Right cardiac atrium (tissue), 5 donors: ENCODE data around the gene DNAH12. TPM values are rescaled to one million over a fixed set of nuclear protein-coding genes. Genes with fewer than 3 reads are reported as not detected.
A peak's percentile ranks its signal among the peaks of the same experiment; 100 is the strongest.

Experiments
- ATAC-seq, 2 donors: fragments of 200-7000 bp; cut with Tn5 transposase; one replicate each; pipeline versions ENCODE4 v1.8.0 to v1.9.1; 2020; ENCODE audit warnings: moderate library complexity in 2 of 2, mild to moderate bottlenecking in 1 of 2
- DNase-seq, 3 donors: peaks; one replicate each; pipeline ENCODE4 v3.0.0-alpha.2; 2020
- H3K27ac ChIP-seq: one replicate; pipeline ENCODE4 v1.5.1; 2013; ENCODE audit warnings: mild to moderate bottlenecking, low read length, control low read depth, moderate library complexity
- H3K27me3 ChIP-seq: one replicate; pipeline ENCODE4 v1.6.1; 2013; ENCODE audit not compliant: control insufficient read depth, insufficient read depth
- H3K4me1 ChIP-seq: one replicate; pipeline ENCODE4 v1.6.1; 2013; ENCODE audit warnings: low read length; ENCODE audit not compliant: control insufficient read depth, insufficient read depth
- H3K4me3 ChIP-seq: one replicate; pipeline ENCODE4 v1.5.1; 2013; ENCODE audit warnings: low read length, control low read depth
- H3K9me3 ChIP-seq: one replicate; pipeline ENCODE4 v1.6.1; 2013; ENCODE audit warnings: low read length; ENCODE audit not compliant: control insufficient read depth
- WGBS: extraction: QIAGEN DNeasy Blood & Tissue Kit; methylation state at CpG from one replicate; pipeline ENCODE4 v1.1.7; 2013; 5-methylcytosine and 5-hydroxymethylcytosine counted together
- intact Hi-C, 4 donors: fragments of 100-400 bp; cut with DNase I; formaldehyde crosslinking; loops; one replicate each; pipeline versions ENCODE4 v1.11.0 to v1.14.0; 2022 to 2023
- long read RNA-seq, 4 donors: library from polyadenylated mRNA; unstranded; transcript quantifications; one replicate each; pipeline ENCODE4 v2.0.0, GENCODE V29; 2020 to 2021
- polyA plus RNA-seq: library from polyadenylated mRNA; stranded (reverse); fragments of 200-250 nt; gene quantifications from one replicate; pipeline ENCODE4 v1.2.3, GENCODE V29; 2013
- total RNA-seq, 4 donors: library from RNA; stranded (reverse); fragmentation: NEBNext Ultra II Directional; extraction: Animal tissue kit (Norgen Biotek cat#: 25700); gene quantifications; one replicate each; pipeline ENCODE4 v1.2.1, GENCODE V29; 2021
- donor health status: healthy with polysubstance abuse.
- donor health status: DM: no; HTN: yes; CAD: no.
- donor health status: DM: no; HTN: no; CAD: no.
- donor health status: DM: no; HTN: yes; CAD: no; lungs with severe emphysema.
- donor health status: DM: yes; HTN: yes; CAD: no.

Gene DNAH12
- total RNA-seq: under 1 TPM in 2 of 4 donors, not detected in 2; 0.06 to 0.19 TPM
- 0.09 TPM for polyA plus RNA-seq
- long read RNA-seq, donor 1: 0 reads
- long read RNA-seq, donor 2: 0 reads
- long read RNA-seq, donor 3: 0 reads
- long read RNA-seq, donor 4: 0 reads

GRCh38 chr3:57544181-57545125 is at the start of gene DNAH12:
DNAH12 (minus strand) TSS chr3:57544344; CDS start chr3:57542870, 1,474 bp downstream.
- Histone ChIP-seq H3K9me3 (no peaks in the 10 kb centered on the region), H3K4me1 (peaks cover 4% of the 10 kb centered on the region), H3K27me3 (no peaks in the 10 kb centered on the region), H3K4me3 (peak within 1 kb of the TSS; percentile 34), H3K27ac (no peak within 1 kb of the TSS)
- intact Hi-C loops: no loop called here
- 8% methylated on average over 20 of the region's 20 CpGs for WGBS
- ATAC-seq: peak in 1 of 2 donors; percentile 31
- DNase-seq: peak; percentile 37 to 66 (median 60)

- Histone ChIP-seq H3K4me3 (no peak overlapping the region), H3K9me3 (no peaks in the 10 kb centered on the region), H3K4me1 (peaks cover 5% of the 10 kb centered on the region), H3K27me3 (no peaks in the 10 kb centered on the region), H3K27ac (no peak overlapping the region)
- intact Hi-C loops: no loop called here
- no peak for DNase-seq
- 60% methylated on average over 6 of the region's 6 CpGs for WGBS
- no peak for ATAC-seq
These were observed 48.2 kb upstream of the DNAH12 start for GRCh38 chr3:57592306-57592705.

- H3K4me1 ChIP-seq: peaks cover 4% of the 10 kb centered on the region
- intact Hi-C loops: no loop called here
- DNase-seq (no peak), ATAC-seq (no peak)
- no peaks in the 10 kb centered on the region for H3K9me3 ChIP-seq
- H3K27ac ChIP-seq: no peak overlapping the region
- H3K27me3 ChIP-seq: no peaks in the 10 kb centered on the region
- H3K4me3 ChIP-seq: no peak overlapping the region
- WGBS: 67% methylated on average over 2 of the region's 2 CpGs
These were observed 43.8 kb upstream of the DNAH12 start for GRCh38 chr3:57587905-57588304.

- 74% methylated on average over 6 of the region's 6 CpGs for WGBS
- H3K4me1 ChIP-seq: no peaks in the 10 kb centered on the region
- intact Hi-C loops: no loop called here
- no peak overlapping the region for H3K4me3 ChIP-seq
- no peak for ATAC-seq
- DNase-seq: no peak
- no peaks in the 10 kb centered on the region for H3K27me3 ChIP-seq
- no peak overlapping the region for H3K27ac ChIP-seq
- no peaks in the 10 kb centered on the region for H3K9me3 ChIP-seq
These were observed 42.6 kb upstream of the DNAH12 start for GRCh38 chr3:57586778-57587177.

GRCh38 chr3:57583544-57583943 is 39.4 kb upstream of the DNAH12 start:
- DNase-seq (no peak), ATAC-seq (no peak)
- intact Hi-C loops: no loop called here
- Histone ChIP-seq H3K9me3 (no peaks in the 10 kb centered on the region), H3K27ac (no peak overlapping the region), H3K4me1 (no peaks in the 10 kb centered on the region), H3K27me3 (no peaks in the 10 kb centered on the region), H3K4me3 (no peak overlapping the region)
- 86% methylated on average over 2 of the region's 2 CpGs for WGBS

- Histone ChIP-seq H3K4me1 (peaks cover 3% of the 10 kb centered on the region), H3K4me3 (no peak overlapping the region), H3K27me3 (no peaks in the 10 kb centered on the region), H3K27ac (no peak overlapping the region), H3K9me3 (no peaks in the 10 kb centered on the region)
- 95% methylated on average over 7 of the region's 7 CpGs for WGBS
- DNase-seq: no peak
- intact Hi-C loops: no loop called here
- ATAC-seq: peak in 1 of 2 donors; percentile 22
These were observed 38.5 kb upstream of the DNAH12 start for GRCh38 chr3:57582474-57583168.

GRCh38 chr3:57577801-57578200 is 33.7 kb upstream of the DNAH12 start:
- peak in 1 of 3 donors; percentile 46 for DNase-seq
- ATAC-seq: no peak
- H3K9me3 ChIP-seq: no peaks in the 10 kb centered on the region
- peaks cover 4% of the 10 kb centered on the region for H3K4me1 ChIP-seq
- no peak overlapping the region for H3K4me3 ChIP-seq
- H3K27me3 ChIP-seq: no peaks in the 10 kb centered on the region
- no peak overlapping the region for H3K27ac ChIP-seq
- intact Hi-C loops: no loop called here
- WGBS: 93% methylated on average over 9 of the region's 9 CpGs

- Histone ChIP-seq H3K27me3 (no peaks in the 10 kb centered on the region), H3K4me3 (no peak overlapping the region), H3K27ac (no peak overlapping the region), H3K9me3 (no peaks in the 10 kb centered on the region), H3K4me1 (peaks cover 4% of the 10 kb centered on the region)
- ATAC-seq (peak in 1 of 2 donors; percentile 34), DNase-seq (no peak)
- 53% methylated on average over 3 of the region's 3 CpGs for WGBS
- intact Hi-C loops: no loop called here
These were observed 32.0 kb upstream of the DNAH12 start for GRCh38 chr3:57575966-57576626.

- no peak overlapping the region for H3K27ac ChIP-seq
- no peak for ATAC-seq
- DNase-seq: no peak
- WGBS: 74% methylated on average over 3 of the region's 3 CpGs
- no peaks in the 10 kb centered on the region for H3K4me1 ChIP-seq
- H3K4me3 ChIP-seq: no peak overlapping the region
- H3K9me3 ChIP-seq: no peaks in the 10 kb centered on the region
- H3K27me3 ChIP-seq: no peaks in the 10 kb centered on the region
- intact Hi-C loops: no loop called here
These were observed 28.0 kb upstream of the DNAH12 start for GRCh38 chr3:57572096-57572495.

- no peaks in the 10 kb centered on the region for H3K27me3 ChIP-seq
- H3K4me3 ChIP-seq: no peak overlapping the region
- no peaks in the 10 kb centered on the region for H3K4me1 ChIP-seq
- no peaks in the 10 kb centered on the region for H3K9me3 ChIP-seq
- DNase-seq (no peak), ATAC-seq (no peak)
- 98% methylated on average over 2 of the region's 2 CpGs for WGBS
- intact Hi-C loops: no loop called here
- no peak overlapping the region for H3K27ac ChIP-seq
These were observed 26.7 kb upstream of the DNAH12 start for GRCh38 chr3:57570878-57571277.
